ENCODE data around the gene LIPN. TPM values are rescaled to one million over a fixed set of nuclear protein-coding genes. Genes with fewer than 3 reads are reported as not detected.
A peak's percentile ranks its signal among the peaks of the same experiment; 100 is the strongest.

Gene LIPN
- total and polyA plus RNA-seq, 2 experiments from 2014 or later, result 0.17 TPM; not detected in 1

- 77% methylated on average over 5 of the region's 5 CpGs for WGBS (ENCODE audit: low lambda C conversion rate, missing lambda C conversion rate)
- no peak overlapping the region for H3K4me2 ChIP-seq
- no peak overlapping the region for H2AFZ ChIP-seq
- H4K20me1 ChIP-seq (ENCODE audit: insufficient read depth, poor library complexity, severe bottlenecking), result no peaks in the 10 kb centered on the region
- H3K79me2 ChIP-seq, result no peaks in the 10 kb centered on the region
- H3K27me3 ChIP-seq, result no peaks in the 10 kb centered on the region
- H3K27ac ChIP-seq, result no peak overlapping the region
- H3K4me3 ChIP-seq, result no peak overlapping the region
- DNase-seq (ENCODE audit: low spot score), result no peak
- TF ChIP-seq CTCF (IDR thresholded peaks at IDR 0.05; ENCODE audit: poor library complexity), result no peak
- TF ChIP-seq EZH2 (IDR thresholded peaks at IDR 0.05; ENCODE audit: borderline replicate concordance), result no peak
- TF ChIP-seq EZH2phosphoT487 (IDR thresholded peaks at IDR 0.05; ENCODE audit: low read depth, severe bottlenecking, unreplicated experiment), result no peak
- H3K36me3 ChIP-seq (replicated peaks; ENCODE audit: insufficient read depth, low read depth), result no peaks in the 10 kb centered on the region
- H3K4me1 ChIP-seq (ENCODE audit: insufficient read depth), result no peaks in the 10 kb centered on the region
- no peaks in the 10 kb centered on the region for H3K9me3 ChIP-seq (ENCODE audit: low read depth)
- no peaks in the 10 kb centered on the region for H3K9me2 ChIP-seq (replicated peaks; ENCODE audit: insufficient read depth)
These were observed 27.6 kb downstream of the LIPN start for GRCh38 chr10:88787463-88787862.

- Histone ChIP-seq H3K4me3 (no peak overlapping the region), H2AFZ (no peak overlapping the region), H3K9me2 (replicated peaks; ENCODE audit: insufficient read depth) (no peaks in the 10 kb centered on the region), H3K4me1 (ENCODE audit: insufficient read depth) (no peaks in the 10 kb centered on the region), H4K20me1 (ENCODE audit: insufficient read depth, poor library complexity, severe bottlenecking) (no peaks in the 10 kb centered on the region), H3K36me3 (replicated peaks; ENCODE audit: insufficient read depth, low read depth) (no peaks in the 10 kb centered on the region), H3K4me2 (no peak overlapping the region), H3K27me3 (no peaks in the 10 kb centered on the region), H3K79me2 (no peaks in the 10 kb centered on the region), H3K27ac (no peak overlapping the region), H3K9me3 (ENCODE audit: low read depth) (no peaks in the 10 kb centered on the region)
- DNase-seq (ENCODE audit: low spot score), result no peak
- TF ChIP-seq CTCF (IDR thresholded peaks at IDR 0.05; ENCODE audit: poor library complexity), result no peak
- TF ChIP-seq EZH2 (IDR thresholded peaks at IDR 0.05; ENCODE audit: borderline replicate concordance), result no peak
- no peak for TF ChIP-seq EZH2phosphoT487 (IDR thresholded peaks at IDR 0.05; ENCODE audit: low read depth, severe bottlenecking, unreplicated experiment)
These were observed 29.1 kb downstream of the LIPN start for GRCh38 chr10:88788924-88789323.

GRCh38 chr10:88791924-88792323 is 32.1 kb downstream of the LIPN start:
- H3K9me2 ChIP-seq (replicated peaks; ENCODE audit: insufficient read depth), result no peaks in the 10 kb centered on the region
- H3K9me3 ChIP-seq (ENCODE audit: low read depth), result no peaks in the 10 kb centered on the region
- H3K4me1 ChIP-seq (ENCODE audit: insufficient read depth), result no peaks in the 10 kb centered on the region
- DNase-seq (ENCODE audit: low spot score), result peak; percentile 24
- no peaks in the 10 kb centered on the region for H3K27me3 ChIP-seq
- no peaks in the 10 kb centered on the region for H4K20me1 ChIP-seq (ENCODE audit: insufficient read depth, poor library complexity, severe bottlenecking)
- 52% methylated on average over 2 of the region's 2 CpGs for WGBS (ENCODE audit: low lambda C conversion rate, missing lambda C conversion rate)
- H3K27ac ChIP-seq, result no peak overlapping the region
- no peaks in the 10 kb centered on the region for H3K36me3 ChIP-seq (replicated peaks; ENCODE audit: insufficient read depth, low read depth)
- H3K79me2 ChIP-seq, result no peaks in the 10 kb centered on the region
- no peak overlapping the region for H3K4me3 ChIP-seq
- TF ChIP-seq EZH2 (IDR thresholded peaks at IDR 0.05; ENCODE audit: borderline replicate concordance) (no peak), CTCF (IDR thresholded peaks at IDR 0.05; ENCODE audit: poor library complexity) (peak; percentile 38), EZH2phosphoT487 (IDR thresholded peaks at IDR 0.05; ENCODE audit: low read depth, severe bottlenecking, unreplicated experiment) (no peak)
- no peak overlapping the region for H2AFZ ChIP-seq
- H3K4me2 ChIP-seq, result no peak overlapping the region

- Histone ChIP-seq H3K4me3 (no peak overlapping the region), H4K20me1 (ENCODE audit: insufficient read depth, poor library complexity, severe bottlenecking) (no peaks in the 10 kb centered on the region), H3K4me2 (no peak overlapping the region), H2AFZ (no peak overlapping the region), H3K9me2 (replicated peaks; ENCODE audit: insufficient read depth) (no peaks in the 10 kb centered on the region), H3K36me3 (replicated peaks; ENCODE audit: insufficient read depth, low read depth) (no peaks in the 10 kb centered on the region), H3K27ac (no peak overlapping the region), H3K4me1 (ENCODE audit: insufficient read depth) (peaks cover 2% of the 10 kb centered on the region), H3K79me2 (no peaks in the 10 kb centered on the region), H3K27me3 (no peaks in the 10 kb centered on the region), H3K9me3 (ENCODE audit: low read depth) (no peaks in the 10 kb centered on the region)
- WGBS (ENCODE audit: low lambda C conversion rate, missing lambda C conversion rate), result 84% methylated on average over 4 of the region's 4 CpGs
- no peak for TF ChIP-seq CTCF (IDR thresholded peaks at IDR 0.05; ENCODE audit: poor library complexity)
- TF ChIP-seq EZH2 (IDR thresholded peaks at IDR 0.05; ENCODE audit: borderline replicate concordance), result no peak
- no peak for TF ChIP-seq EZH2phosphoT487 (IDR thresholded peaks at IDR 0.05; ENCODE audit: low read depth, severe bottlenecking, unreplicated experiment)
- peak; percentile 16 for DNase-seq (ENCODE audit: low spot score)
These were observed 32.8 kb downstream of the LIPN start for GRCh38 chr10:88792661-88793060.

Measured in hepatocyte (in vitro differentiated cells).